H9 (cell line): ENCODE data around the gene CFAP54. TPM values are rescaled to one million over a fixed set of nuclear protein-coding genes. Genes with fewer than 3 reads are reported as not detected.

ENCODE experiments used
- DNase-seq: peaks from one replicate; pipeline ENCODE4 v3.0.0-alpha.2; 2017
- H2AFZ ChIP-seq: one replicate; pipeline ENCODE4 v1.6.1; 2013; ENCODE audit warnings: mild to moderate bottlenecking, low read length, control low read depth, moderate library complexity
- H2AK5ac ChIP-seq: 2 replicates; pipeline ENCODE4 v1.6.1; 2013; ENCODE audit warnings: low read length, control low read depth, mixed read lengths; ENCODE audit not compliant: insufficient read length
- H2BK120ac ChIP-seq: one replicate; pipeline ENCODE4 v1.6.1; 2013; ENCODE audit warnings: low read depth, mild to moderate bottlenecking, low read length, control low read depth, inconsistent platforms; ENCODE audit not compliant: poor library complexity, severe bottlenecking
- H2BK12ac ChIP-seq: 2 replicates; pipeline ENCODE4 v1.6.1; 2013; ENCODE audit warnings: low read length, control low read depth, mixed read lengths, low read depth; ENCODE audit not compliant: insufficient read length
- H2BK15ac ChIP-seq: 2 replicates; pipeline ENCODE4 v1.6.1; 2013; ENCODE audit warnings: low read depth, low read length, control low read depth
- H2BK20ac ChIP-seq: one replicate; pipeline ENCODE4 v1.6.1; 2013; ENCODE audit warnings: low read depth, mild to moderate bottlenecking, low read length, control low read depth, inconsistent platforms; ENCODE audit not compliant: poor library complexity, severe bottlenecking
- H2BK5ac ChIP-seq: 2 replicates; pipeline ENCODE4 v1.6.1; 2013; ENCODE audit warnings: low read length, control low read depth, mixed read lengths; ENCODE audit not compliant: insufficient read length
- H3K14ac ChIP-seq: 2 replicates; pipeline ENCODE4 v1.6.1; 2013; ENCODE audit warnings: low read length, control low read depth; ENCODE audit not compliant: insufficient read depth
- H3K18ac ChIP-seq: 2 replicates; pipeline ENCODE4 v1.6.1; 2013; ENCODE audit warnings: low read depth, mild to moderate bottlenecking, mixed read lengths, low read length, control low read depth; ENCODE audit not compliant: insufficient read length
- H3K23ac ChIP-seq: 2 replicates; pipeline ENCODE4 v1.6.1; 2013; ENCODE audit warnings: low read length, control low read depth, mixed read lengths, low read depth; ENCODE audit not compliant: insufficient read length
- H3K23me2 ChIP-seq: 2 replicates; pipeline ENCODE4 v1.6.1; 2013; ENCODE audit warnings: low read depth, mild to moderate bottlenecking, mixed read lengths, low read length, control low read depth; ENCODE audit not compliant: insufficient read length, poor library complexity, severe bottlenecking
- H3K27ac ChIP-seq: 2 replicates; pipeline ENCODE4 v1.5.1; 2013; ENCODE audit warnings: low read length, control low read depth, mixed read lengths, low read depth; ENCODE audit not compliant: insufficient read length
- H3K27me3 ChIP-seq: 2 replicates; pipeline ENCODE4 v1.6.1; 2013; ENCODE audit warnings: low read length, control low read depth, inconsistent platforms; ENCODE audit not compliant: insufficient read depth
- H3K4ac ChIP-seq: 2 replicates; pipeline ENCODE4 v1.6.1; 2013; ENCODE audit warnings: low read depth, mild to moderate bottlenecking, control low read depth, inconsistent platforms, low read length, moderate library complexity
- H3K4me1 ChIP-seq: 2 replicates; pipeline ENCODE4 v1.6.1; 2013; ENCODE audit warnings: low read length, control low read depth, inconsistent platforms; ENCODE audit not compliant: insufficient read depth
- H3K4me2 ChIP-seq: 2 replicates; pipeline ENCODE4 v1.6.1; 2013; ENCODE audit warnings: low read length, control low read depth, mixed read lengths; ENCODE audit not compliant: insufficient read length, insufficient read depth
- H3K56ac ChIP-seq: 2 replicates; pipeline ENCODE4 v1.6.1; 2013; ENCODE audit warnings: low read depth, mild to moderate bottlenecking, mixed read lengths, low read length, control low read depth; ENCODE audit not compliant: insufficient read length
- H3K79me1 ChIP-seq: 2 replicates; pipeline ENCODE4 v1.6.1; 2013; ENCODE audit warnings: low read depth, mild to moderate bottlenecking, moderate library complexity, low read length, control low read depth, inconsistent platforms; ENCODE audit not compliant: insufficient read depth, poor library complexity, severe bottlenecking
- H3K79me2 ChIP-seq: 2 replicates; pipeline ENCODE4 v1.6.1; 2013; ENCODE audit warnings: low read length, control low read depth, inconsistent platforms; ENCODE audit not compliant: insufficient read depth
- H3K9ac ChIP-seq: 2 replicates; pipeline ENCODE4 v1.6.1; 2013; ENCODE audit warnings: low read length, control low read depth, mixed read lengths; ENCODE audit not compliant: insufficient read length; ENCODE audit errors: extremely low read depth
- H3K9me3 ChIP-seq: one replicate; pipeline ENCODE4 v1.6.1; 2013; ENCODE audit warnings: low read depth, low read length, inconsistent platforms; ENCODE audit not compliant: control insufficient read depth
- H3T11ph ChIP-seq: one replicate; pipeline ENCODE4 v1.6.1; 2013; ENCODE audit warnings: mild to moderate bottlenecking, low read length, control low read depth, inconsistent platforms
- H4K20me1 ChIP-seq: one replicate; pipeline ENCODE4 v1.6.1; 2013; ENCODE audit not compliant: control insufficient read depth, insufficient read length, insufficient read depth
- H4K5ac ChIP-seq: 2 replicates; pipeline ENCODE4 v1.6.1; 2013; ENCODE audit warnings: low read depth, mild to moderate bottlenecking, mixed read lengths, low read length, control low read depth; ENCODE audit not compliant: insufficient read length
- H4K8ac ChIP-seq: replicated peaks from 2 replicates; pipeline ENCODE4 v1.6.1; 2013; ENCODE audit warnings: low read length, control low read depth, mixed read lengths, low read depth; ENCODE audit not compliant: insufficient read length
- H4K91ac ChIP-seq: 2 replicates; pipeline ENCODE4 v1.6.1; 2013; ENCODE audit warnings: low read depth, mild to moderate bottlenecking, moderate library complexity, mixed read lengths, low read length, control low read depth; ENCODE audit not compliant: insufficient read length
- H3K27ac Mint-ChIP-seq, 3 experiments: 2 replicates in 2 of 3; 3 replicates in 1 of 3; pipeline ENCODE4 v1.8.0; 2020 to 2021; ENCODE audit warnings: mixed read lengths in 3 of 3, mild to moderate bottlenecking in 1 of 3, moderate library complexity in 1 of 3
- H3K27me3 Mint-ChIP-seq: 2 replicates; pipeline ENCODE4 v1.8.0; 2021; ENCODE audit warnings: low read depth, mild to moderate bottlenecking, moderate library complexity, mixed read lengths
- H3K36me3 Mint-ChIP-seq, 3 experiments: 2 replicates in 2 of 3; 3 replicates in 1 of 3; pipeline ENCODE4 v1.8.0; 2020 to 2021; ENCODE audit warnings: low read depth in 3 of 3, mixed read lengths in 3 of 3; ENCODE audit not compliant: insufficient read depth in 1 of 3
- H3K4me1 Mint-ChIP-seq, 2 experiments: 2 replicates each; pipeline ENCODE4 v1.8.0; 2020; ENCODE audit warnings: mixed read lengths in 2 of 2
- H3K4me3 Mint-ChIP-seq, 2 experiments: 2 replicates in 1 of 2; 3 replicates in 1 of 2; pipeline ENCODE4 v1.8.0; 2020 to 2021; ENCODE audit warnings: mild to moderate bottlenecking in 2 of 2, mixed read lengths in 2 of 2, moderate library complexity in 1 of 2
- H3K9me3 Mint-ChIP-seq, 2 experiments: 2 replicates in 1 of 2; 3 replicates in 1 of 2; pipeline ENCODE4 v1.8.0; 2020; ENCODE audit warnings: mild to moderate bottlenecking in 2 of 2, mixed read lengths in 2 of 2, moderate library complexity in 1 of 2
- CTCF ChIP-seq: fragments of 200-600 bp; sonication (generic); conservative IDR thresholded peaks from 3 replicates; pipeline ENCODE4 v1.8.0; 2021; ENCODE audit warnings: antibody characterized with exemption, mild to moderate bottlenecking
- WGBS: extraction: QIAGEN DNeasy Blood & Tissue Kit; methylation state at CpG from one replicate; pipeline ENCODE4 v1.1.7; 2013; ENCODE audit warnings: missing lambda C conversion rate, low lambda C conversion rate, mixed read lengths; ENCODE audit not compliant: insufficient read length; ENCODE audit errors: extremely low coverage; 5-methylcytosine and 5-hydroxymethylcytosine counted together
- total RNA-seq: library from RNA; stranded (reverse); gene quantifications from 2 replicates; pipeline ENCODE4 v1.2.1, GENCODE V29; 2021

Gene CFAP54
- total RNA-seq, 1 experiment from 2014 or later: 0.24 TPM

DNA sequence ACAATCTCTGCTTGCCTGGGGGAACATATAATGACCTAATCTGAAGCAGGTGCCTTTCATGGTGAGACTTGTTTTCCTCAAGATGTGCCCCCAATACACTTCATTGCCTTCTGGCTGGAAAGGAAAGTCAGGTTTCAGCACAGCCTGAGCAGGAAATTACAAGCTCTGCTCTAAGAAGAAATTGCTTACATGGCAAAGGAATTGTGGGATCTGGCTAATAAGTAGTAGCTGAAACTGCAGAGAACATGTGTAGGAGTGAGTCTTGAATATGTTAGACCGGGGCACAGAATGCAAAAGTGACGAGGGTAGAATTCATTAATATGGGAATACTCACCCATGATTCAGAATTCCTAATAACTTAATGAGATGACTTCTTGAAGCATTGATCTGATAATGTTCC is 6.3 kb upstream of the CFAP54 start:
- Histone ChIP-seq H3K23me2 (no peaks in the 10 kb centered on the region), H3K27ac (no peak overlapping the region), H3K23ac (no peak overlapping the region), H3K9ac (no peak overlapping the region), H4K5ac (no peak overlapping the region), H3T11ph (no peak overlapping the region), H4K8ac (no peak overlapping the region), H3K27me3 (no peaks in the 10 kb centered on the region), H3K4me1 (no peaks in the 10 kb centered on the region), H3K18ac (no peak overlapping the region), H3K14ac (no peak overlapping the region), H2BK5ac (no peak overlapping the region), H2BK120ac (no peak overlapping the region), H3K9me3 (no peaks in the 10 kb centered on the region), H2BK15ac (no peak overlapping the region), H2BK20ac (no peak overlapping the region), H2BK12ac (no peak overlapping the region), H4K91ac (no peak overlapping the region), H3K4me2 (no peak overlapping the region), H3K79me2 (no peaks in the 10 kb centered on the region), H3K79me1 (no peaks in the 10 kb centered on the region), H4K20me1 (no peaks in the 10 kb centered on the region), H2AK5ac (no peak overlapping the region), H3K56ac (no peak overlapping the region), H3K4ac (no peak overlapping the region), H2AFZ (no peak overlapping the region)
- no peak for DNase-seq
- H3K4me3 Mint-ChIP-seq: no peak overlapping the region
- no peak overlapping the region for H3K27ac Mint-ChIP-seq
- TF ChIP-seq CTCF: no peak
- no peaks in the 10 kb centered on the region; a peak in 1 of 7 replicates for H3K36me3 Mint-ChIP-seq
- peaks cover 3% of the 10 kb centered on the region for H3K27me3 Mint-ChIP-seq
- no peaks in the 10 kb centered on the region for H3K9me3 Mint-ChIP-seq
- H3K4me1 Mint-ChIP-seq: peaks cover 0 to 2% of the 10 kb centered on the region in 2 experiments; a peak in 2 of 4 replicates
- no CpG with 5 or more reads among the region's 2 CpGs for WGBS
